Psoas muscle (tissue), 8 donors: ENCODE measurements around the gene CACNG8. TPM values are rescaled to one million over a fixed set of nuclear protein-coding genes. Genes with fewer than 3 reads are reported as not detected.

Experiments
- ATAC-seq, 4 donors: fragments of 200-7000 bp; cut with Tn5 transposase; one replicate each; pipeline ENCODE4 v1.9.1; 2020; ENCODE audit warnings: moderate library complexity in 3 of 4, mild to moderate bottlenecking in 2 of 4
- DNase-seq, 2 donors: peaks; one replicate each; pipeline ENCODE4 v3.0.0-alpha.2; 2020
- H3K27ac ChIP-seq: fragments of 200-600 bp; one replicate; pipeline ENCODE4 v1.8.0; 2022
- H3K27me3 ChIP-seq, 3 donors: fragments of 200-600 bp in 1 of 3; one replicate each; pipeline versions ENCODE4 v1.6.1 to v1.8.0; 2013 to 2022; ENCODE audit warnings: low read length in 2 of 3, mild to moderate bottlenecking in 2 of 3, moderate library complexity in 1 of 3; ENCODE audit not compliant: insufficient read depth in 3 of 3
- H3K36me3 ChIP-seq, 2 donors: fragments of 200-600 bp in 1 of 2; one replicate each; pipeline versions ENCODE4 v1.6.1 to v1.8.0; 2013 to 2022; ENCODE audit warnings: low read depth in 1 of 2, mild to moderate bottlenecking in 1 of 2, moderate library complexity in 1 of 2; ENCODE audit not compliant: insufficient read depth in 1 of 2
- H3K4me1 ChIP-seq: fragments of 200-600 bp; one replicate; pipeline ENCODE4 v1.8.0; 2022
- H3K4me3 ChIP-seq: fragments of 200-600 bp; one replicate; pipeline ENCODE4 v1.8.0; 2022; ENCODE audit warnings: mild to moderate bottlenecking
- H3K9me3 ChIP-seq: fragments of 200-600 bp; one replicate; pipeline ENCODE4 v1.8.0; 2022
- WGBS, 3 donors: extraction: QIAGEN DNeasy Blood & Tissue Kit; methylation state at CpG; one replicate each; pipeline versions ENCODE4 v1.1.6 to v1.1.7; 2013; 5-methylcytosine and 5-hydroxymethylcytosine counted together
- intact Hi-C, 2 donors: fragments of 100-400 bp; cut with DNase I; formaldehyde crosslinking; loops; one replicate each; pipeline versions ENCODE4 v1.11.0 to v1.14.2; 2022
- polyA plus RNA-seq, 3 donors: library from polyadenylated mRNA; stranded (reverse); fragments of 200-250 nt; gene quantifications; one replicate each; pipeline ENCODE4 v1.2.3, GENCODE V29; 2013
- total RNA-seq, 4 donors: library from RNA; stranded (reverse); fragmentation: NEBNext Ultra II Directional in 2 of 4; extraction: Animal tissue kit (Norgen Biotek cat#: 25700) in 2 of 4; gene quantifications; one replicate each; pipeline versions ENCODE4 v1.2.1 to v1.2.4, GENCODE V29; 2021 to 2023
- TF ChIP-seq, protein P1 (sequence below): fragments of 200-600 bp; IDR thresholded peaks from one replicate; pipeline ENCODE4 v1.8.0; 2022; ENCODE audit warnings: antibody characterized with exemption
- donor health status: healthy with polysubstance abuse.
- donor health status: DM: no; HTN: no; CAD: no; lungs with moderate emphysema.
- donor health status: Bipolar disorder and iron deficiency.
- donor health status: healthy.
- donor health status: DM: yes; HTN: yes; CAD: no.
- donor health status: DM: no; HTN: no; CAD: no.
- donor health status: DM: no; HTN: no; CAD: no.
- donor health status: DM: yes; HTN: yes; CAD: no.

CACNG8 gene
- total and polyA plus RNA-seq, 7 donors = 0.04 to 0.42 (median 0.16) TPM

DNA sequence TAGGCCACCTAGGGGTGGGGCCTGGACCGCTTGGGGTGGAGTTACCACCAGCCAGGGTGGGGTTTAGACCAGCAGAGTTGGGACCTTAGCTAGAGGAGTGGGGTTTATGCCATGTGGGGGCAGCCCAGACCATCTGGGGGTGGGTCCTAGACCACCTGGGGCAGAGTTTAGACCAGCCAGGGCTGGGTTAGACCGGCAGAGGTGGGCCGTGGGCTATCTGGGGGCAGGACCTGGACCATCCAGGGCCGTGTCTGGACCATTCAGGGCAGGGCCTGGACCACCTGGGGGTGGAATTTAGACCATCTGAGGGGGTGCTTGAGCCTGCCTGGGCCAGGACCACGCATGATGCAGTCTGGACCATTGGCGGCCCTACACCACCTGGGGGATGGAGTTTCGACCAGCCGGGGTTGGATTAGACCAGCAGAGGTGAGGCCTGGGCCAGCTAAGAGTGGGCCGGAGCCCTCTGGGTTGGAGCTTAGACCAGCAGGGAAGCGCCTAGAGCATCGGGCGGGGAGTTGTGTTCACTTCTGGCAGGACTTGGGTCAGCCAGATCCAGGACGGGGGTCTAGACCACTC, 18.7 kb downstream of the CACNG8 start:
- peak overlapping the region; percentile 62 for H3K4me3 ChIP-seq

DNA sequence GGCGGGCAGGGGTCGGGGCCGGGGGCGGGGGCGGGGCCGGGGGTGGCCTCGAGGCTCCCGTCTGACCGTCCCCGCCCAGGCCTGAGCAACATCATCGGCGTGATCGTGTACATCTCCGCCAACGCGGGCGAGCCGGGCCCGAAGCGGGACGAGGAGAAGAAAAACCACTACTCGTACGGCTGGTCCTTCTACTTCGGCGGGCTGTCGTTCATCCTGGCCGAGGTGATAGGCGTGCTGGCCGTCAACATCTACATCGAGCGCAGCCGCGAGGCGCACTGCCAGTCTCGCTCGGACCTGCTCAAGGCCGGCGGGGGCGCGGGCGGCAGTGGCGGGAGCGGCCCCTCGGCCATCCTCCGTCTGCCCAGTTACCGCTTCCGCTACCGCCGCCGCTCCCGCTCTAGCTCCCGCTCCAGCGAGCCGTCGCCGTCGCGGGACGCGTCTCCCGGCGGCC, 19.3 kb downstream of the CACNG8 start:
- peak overlapping the region; percentile 27 for H3K27ac ChIP-seq

More for the DNA sequence above, 18.7 kb downstream of the CACNG8 start:
- H3K9me3 ChIP-seq = no peaks in the 10 kb centered on the region
- TF ChIP-seq, protein P1, sequence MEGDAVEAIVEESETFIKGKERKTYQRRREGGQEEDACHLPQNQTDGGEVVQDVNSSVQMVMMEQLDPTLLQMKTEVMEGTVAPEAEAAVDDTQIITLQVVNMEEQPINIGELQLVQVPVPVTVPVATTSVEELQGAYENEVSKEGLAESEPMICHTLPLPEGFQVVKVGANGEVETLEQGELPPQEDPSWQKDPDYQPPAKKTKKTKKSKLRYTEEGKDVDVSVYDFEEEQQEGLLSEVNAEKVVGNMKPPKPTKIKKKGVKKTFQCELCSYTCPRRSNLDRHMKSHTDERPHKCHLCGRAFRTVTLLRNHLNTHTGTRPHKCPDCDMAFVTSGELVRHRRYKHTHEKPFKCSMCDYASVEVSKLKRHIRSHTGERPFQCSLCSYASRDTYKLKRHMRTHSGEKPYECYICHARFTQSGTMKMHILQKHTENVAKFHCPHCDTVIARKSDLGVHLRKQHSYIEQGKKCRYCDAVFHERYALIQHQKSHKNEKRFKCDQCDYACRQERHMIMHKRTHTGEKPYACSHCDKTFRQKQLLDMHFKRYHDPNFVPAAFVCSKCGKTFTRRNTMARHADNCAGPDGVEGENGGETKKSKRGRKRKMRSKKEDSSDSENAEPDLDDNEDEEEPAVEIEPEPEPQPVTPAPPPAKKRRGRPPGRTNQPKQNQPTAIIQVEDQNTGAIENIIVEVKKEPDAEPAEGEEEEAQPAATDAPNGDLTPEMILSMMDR = no peak
- H3K4me1 ChIP-seq = peaks cover 9% of the 10 kb centered on the region
- H3K27me3 ChIP-seq = peaks cover 0 to 14% (median 5%) of the 10 kb centered on the region in 3 donors
- ATAC-seq (no peak), DNase-seq (no peak)
- H3K27ac ChIP-seq = peak overlapping the region; percentile 71
- intact Hi-C loops = loop anchor here (10.0 kb wide), 2 partner anchors 123 to 483 kb away; partner anchors contain the start of genes LENG9 (in 1 of the 2), NDUFA3 (in 1 of the 2) and OSCAR (in 1 of the 2)
- WGBS, 3 donors = 78 to 88% (median 85%) methylated on average over 13 of the region's 13 CpGs
- no peaks in the 10 kb centered on the region for H3K36me3 ChIP-seq

DNA sequence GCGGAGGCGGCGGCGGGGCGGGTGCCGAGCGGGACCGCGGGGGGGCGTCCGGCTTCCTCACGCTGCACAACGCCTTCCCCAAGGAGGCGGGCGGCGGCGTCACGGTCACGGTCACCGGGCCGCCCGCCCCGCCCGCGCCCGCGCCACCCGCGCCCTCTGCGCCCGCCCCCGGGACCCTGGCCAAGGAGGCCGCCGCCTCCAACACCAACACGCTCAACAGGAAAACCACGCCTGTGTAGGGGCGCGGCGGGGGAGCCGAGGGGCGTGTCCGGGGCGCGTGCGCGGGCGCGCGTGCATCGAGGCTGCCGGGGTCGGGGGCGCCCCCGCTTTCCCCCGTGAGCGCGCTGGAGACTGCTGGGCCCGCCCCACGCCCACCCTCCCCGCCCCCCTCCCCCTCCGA, 19.9 kb downstream of the CACNG8 start:
- peaks cover 0 to 12% (median 5%) of the 10 kb centered on the region in 3 donors for H3K27me3 ChIP-seq
- no peaks in the 10 kb centered on the region for H3K9me3 ChIP-seq
- intact Hi-C loops = loop anchor here (10.0 kb wide), 2 partner anchors 122 to 482 kb away; partner anchors contain the start of genes LENG9 (in 1 of the 2), NDUFA3 (in 1 of the 2) and OSCAR (in 1 of the 2)
- 0 to 2% (median 0%) methylated on average over 2 to 59 of the region's 61 CpGs for WGBS, 3 donors
- ATAC-seq (peak in 3 of 4 donors; percentile 25 to 47 (median 35)), DNase-seq (peak; percentile 53 to 85)
- TF ChIP-seq, protein P1 = no peak
- peak overlapping the region; percentile 48 for H3K4me3 ChIP-seq
- H3K36me3 ChIP-seq = no peaks in the 10 kb centered on the region
- H3K4me1 ChIP-seq = peaks cover 8% of the 10 kb centered on the region
- H3K27ac ChIP-seq = no peak overlapping the region

More for the DNA sequence above, 19.3 kb downstream of the CACNG8 start:
- intact Hi-C loops = loop anchor here (10.0 kb wide), 2 partner anchors 123 to 483 kb away; partner anchors contain the start of genes LENG9 (in 1 of the 2), NDUFA3 (in 1 of the 2) and OSCAR (in 1 of the 2)
- H3K36me3 ChIP-seq = no peaks in the 10 kb centered on the region
- H3K27me3 ChIP-seq = peaks cover 0 to 13% (median 5%) of the 10 kb centered on the region in 3 donors
- TF ChIP-seq, protein P1 = no peak
- peaks cover 9% of the 10 kb centered on the region for H3K4me1 ChIP-seq
- no peaks in the 10 kb centered on the region for H3K9me3 ChIP-seq
- no peak for DNase-seq
- ATAC-seq = no peak
- WGBS, 3 donors = 6 to 10% (median 8%) methylated on average over 50 to 62 of the region's 62 CpGs
- H3K4me3 ChIP-seq = peak overlapping the region; percentile 62

DNA sequence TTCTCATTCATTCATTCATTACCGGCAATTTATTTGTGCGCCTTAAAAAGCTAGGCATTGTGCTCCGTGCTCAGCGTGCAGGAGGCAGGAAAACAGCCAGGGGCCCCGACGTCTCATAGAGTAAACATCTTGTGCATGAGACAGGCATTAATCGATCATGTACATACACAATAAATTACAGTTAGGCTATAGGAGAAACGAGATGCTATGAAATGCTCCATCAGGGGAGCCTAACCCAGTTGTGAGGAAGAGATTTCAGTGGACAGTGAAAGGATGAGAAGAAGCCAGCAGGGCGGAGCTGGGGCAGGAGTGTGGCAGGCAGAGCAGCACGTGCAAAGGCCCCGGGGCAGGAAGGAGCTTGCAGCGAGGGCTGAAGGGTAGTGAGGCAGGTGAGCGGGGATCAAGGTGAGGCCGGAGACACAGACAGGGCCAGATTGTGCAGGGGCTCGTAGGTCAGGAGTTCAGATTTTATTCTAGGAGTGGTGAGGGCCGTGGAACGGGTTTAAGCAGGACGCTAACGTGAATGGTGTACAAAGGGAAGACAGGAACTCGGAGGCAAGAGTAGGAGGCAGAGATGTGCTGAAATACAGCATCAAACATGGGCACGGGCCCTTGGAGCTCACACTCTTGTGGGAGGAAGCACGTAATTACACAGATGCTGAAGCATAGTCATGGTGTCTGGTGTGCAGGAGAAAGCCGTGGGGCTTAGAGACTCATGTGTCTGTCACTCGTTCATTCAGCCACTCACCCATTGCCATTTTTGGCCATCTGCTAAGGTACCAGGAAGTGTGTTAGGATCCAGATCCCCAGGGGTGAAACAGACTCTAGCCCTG, 20.9 kb downstream of the CACNG8 start:
- H3K4me1 ChIP-seq = no peaks in the 10 kb centered on the region
- DNase-seq (no peak), ATAC-seq (no peak)
- no peaks in the 10 kb centered on the region for H3K36me3 ChIP-seq
- WGBS, 3 donors = 73 to 78% (median 73%) methylated on average over 24 of the region's 24 CpGs
- TF ChIP-seq, protein P1 = no peak
- H3K27ac ChIP-seq = no peak overlapping the region
- peaks cover 0 to 12% (median 0%) of the 10 kb centered on the region in 3 donors for H3K27me3 ChIP-seq
- intact Hi-C loops = loop anchor here (10.0 kb wide), 2 partner anchors 121 to 481 kb away; partner anchors contain the start of genes LENG9 (in 1 of the 2), NDUFA3 (in 1 of the 2) and OSCAR (in 1 of the 2)
- no peaks in the 10 kb centered on the region for H3K9me3 ChIP-seq
- H3K4me3 ChIP-seq = no peak overlapping the region
